Measurements from ENCODE around the gene PAPPA.

The PAPPA gene

DNA sequence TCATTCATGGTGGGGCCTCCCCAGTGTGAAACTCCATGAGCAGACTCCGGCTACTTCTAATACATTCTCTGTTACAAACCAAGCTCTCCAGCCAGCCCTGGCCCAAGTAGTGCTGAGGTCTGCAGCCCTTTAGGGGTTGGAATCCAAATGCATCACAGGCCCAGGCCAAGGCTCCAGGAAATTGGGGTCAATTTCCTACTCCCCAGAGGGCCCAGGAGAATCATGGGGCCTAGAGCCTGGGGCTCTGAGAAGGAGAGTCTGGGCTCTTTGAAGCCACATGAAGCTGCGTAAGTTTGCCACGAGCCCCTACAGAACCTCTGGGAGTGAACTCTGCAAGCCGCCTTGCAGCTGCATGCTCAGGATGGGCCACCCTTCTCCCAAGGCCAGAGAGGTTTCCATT lies 206.4 kb downstream of the PAPPA start:
- no peak for DNase-seq

DNA sequence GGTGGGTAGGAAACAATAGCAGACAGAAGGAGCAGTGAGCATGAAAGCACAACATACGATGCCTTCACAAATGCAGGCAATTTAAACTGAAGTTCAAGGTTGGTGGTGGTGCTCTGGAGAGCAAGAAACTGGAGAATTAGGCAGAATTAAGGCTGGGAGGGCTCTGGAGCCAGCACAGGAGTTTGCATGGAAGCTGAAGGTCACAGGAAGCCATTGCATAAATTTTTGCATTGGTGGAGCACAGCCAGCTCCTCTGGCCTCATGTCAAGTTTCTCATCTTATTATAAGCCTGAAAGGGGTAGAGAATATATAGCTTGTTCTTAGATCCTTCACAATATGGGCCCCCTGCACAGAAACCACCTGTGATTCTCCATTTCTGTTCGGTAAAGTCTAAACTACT lies 207.4 kb downstream of the PAPPA start:
- no peak for DNase-seq

DNA sequence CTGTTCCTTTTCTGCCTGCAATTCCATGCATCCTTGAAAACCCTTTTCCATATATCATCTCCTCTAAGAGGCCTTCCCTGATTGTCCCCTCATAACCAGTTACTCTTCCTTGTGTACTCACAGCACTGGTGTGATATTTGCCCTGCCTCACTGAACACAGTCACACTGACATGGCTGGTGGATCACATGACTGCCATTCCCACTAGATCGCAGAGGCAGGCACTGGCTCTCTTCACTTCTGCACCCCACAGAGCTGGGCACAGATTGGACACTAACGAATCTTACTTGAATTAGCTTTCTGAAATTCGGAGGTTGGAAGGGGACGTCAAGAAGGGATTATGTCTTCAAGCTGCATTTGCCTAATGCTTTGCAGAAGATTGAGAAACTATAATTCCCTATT lies 208.0 kb downstream of the PAPPA start:
- DNase-seq, result no peak

DNA sequence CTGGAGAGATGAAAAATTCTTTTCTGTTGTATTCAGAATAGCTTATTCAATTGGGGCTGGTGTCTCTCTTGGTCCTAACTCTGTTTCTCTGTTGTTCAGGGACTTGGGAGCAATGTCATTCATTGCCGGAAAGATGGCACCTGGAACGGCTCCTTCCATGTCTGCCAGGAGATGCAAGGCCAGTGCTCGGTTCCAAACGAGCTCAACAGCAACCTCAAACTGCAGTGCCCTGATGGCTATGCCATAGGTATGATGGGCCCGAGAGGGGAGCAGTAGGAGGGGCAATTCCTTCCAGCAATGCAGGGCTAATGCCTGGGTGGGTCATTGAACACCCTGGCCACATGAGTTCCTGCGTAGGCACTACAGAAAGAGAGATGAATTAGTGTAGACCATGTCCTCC lies 208.9 kb downstream of the PAPPA start:
- DNase-seq, result no peak

DNA sequence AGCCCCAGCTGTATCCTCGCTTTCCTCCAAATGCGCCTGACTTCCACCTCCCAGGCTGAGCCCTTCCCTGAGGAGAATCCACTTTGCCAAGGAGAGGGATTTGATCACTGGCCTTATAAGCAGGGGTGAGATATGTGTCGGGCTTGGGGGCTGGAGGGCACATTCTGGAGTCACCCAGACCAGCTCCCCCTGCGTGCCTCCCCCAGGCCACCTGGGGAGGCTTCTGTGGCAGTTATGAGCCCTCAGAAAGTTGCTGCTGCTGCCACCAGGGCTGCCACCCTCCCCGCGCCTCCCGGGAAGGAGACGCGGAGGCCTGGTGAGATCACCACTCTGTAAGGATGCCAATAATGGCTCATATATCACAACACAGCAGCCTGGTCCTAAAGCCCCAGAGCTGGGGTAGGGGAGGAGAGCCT lies 211.5 kb downstream of the PAPPA start:
- no peak for DNase-seq

DNA sequence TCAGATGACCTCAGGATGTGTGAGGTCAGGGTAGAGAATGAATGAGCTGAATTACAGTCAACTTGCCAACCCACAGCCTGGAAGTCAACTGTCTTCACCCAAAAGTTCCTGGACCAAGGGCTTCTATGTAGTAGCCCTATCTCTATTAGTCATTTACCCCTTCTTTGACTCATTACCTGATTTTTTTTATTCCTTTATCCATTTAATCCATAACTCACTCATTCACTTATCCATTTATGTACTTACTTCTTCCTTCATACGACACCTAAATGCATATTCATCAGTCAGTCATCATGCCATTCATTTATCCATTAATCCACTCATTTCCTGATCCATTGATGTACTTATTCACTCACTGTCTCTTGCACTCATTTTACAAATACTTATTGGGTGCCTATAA lies 212.7 kb downstream of the PAPPA start:
- no peak for DNase-seq

DNA sequence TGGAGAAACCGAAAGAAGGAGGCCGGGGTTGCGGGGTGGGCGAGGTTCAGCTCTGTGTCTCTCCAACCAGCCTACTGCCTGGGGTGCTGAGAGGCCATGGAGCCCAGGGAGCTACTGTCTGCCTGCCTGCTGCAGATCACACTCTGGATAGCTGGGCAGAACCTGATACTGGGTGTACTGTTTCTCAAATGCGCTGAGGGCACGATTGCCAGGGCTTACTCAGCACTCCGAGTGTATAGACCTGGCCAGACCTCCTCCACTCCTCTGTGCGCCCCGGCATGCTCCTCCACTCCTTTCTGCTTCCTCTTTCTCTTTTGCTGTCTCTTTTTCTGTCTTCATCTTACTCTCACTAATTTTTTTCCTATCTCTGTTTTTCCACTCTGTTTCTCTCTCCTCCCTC lies 215.1 kb downstream of the PAPPA start:
- DNase-seq, result no peak

DNA sequence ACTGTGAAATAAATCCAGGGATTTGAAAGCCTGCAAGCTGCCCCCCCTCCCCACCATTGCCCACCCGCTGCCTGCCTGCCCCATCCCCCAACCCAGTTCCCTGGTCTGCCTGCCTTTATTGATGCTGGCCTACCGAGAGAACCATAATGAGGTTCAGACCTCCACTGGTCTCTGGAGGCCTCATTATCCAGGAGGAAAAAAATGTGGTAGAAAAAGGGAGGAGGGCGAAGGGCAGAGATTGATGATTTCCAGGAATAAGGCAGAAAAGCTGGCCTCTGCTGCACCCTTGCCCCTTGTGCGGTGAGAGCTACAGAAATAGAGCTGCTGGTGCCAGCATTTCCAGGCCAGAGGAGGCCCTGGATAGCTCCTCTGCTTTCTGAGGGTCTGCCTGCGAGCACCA lies 216.1 kb downstream of the PAPPA start:
- no peak for DNase-seq

DNA sequence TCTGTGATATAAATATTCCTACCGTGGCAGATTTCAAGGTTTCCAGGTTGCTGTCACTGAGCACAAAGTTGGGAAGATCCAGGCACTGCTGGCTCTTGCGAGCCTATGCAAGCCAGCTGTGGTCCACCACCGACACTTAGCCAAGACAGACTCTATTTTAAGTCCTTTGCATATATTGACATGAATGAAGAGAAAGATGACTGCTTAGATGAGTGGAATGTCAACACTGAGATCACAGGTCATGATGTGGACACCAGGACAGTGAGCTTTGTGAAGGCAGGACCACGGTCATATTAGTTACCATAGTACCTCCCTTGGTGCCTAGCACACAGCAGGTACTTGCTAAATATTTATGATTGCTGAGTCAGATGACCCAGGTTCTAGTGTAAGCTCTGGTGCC lies 217.0 kb downstream of the PAPPA start:
- no peak for DNase-seq

DNA sequence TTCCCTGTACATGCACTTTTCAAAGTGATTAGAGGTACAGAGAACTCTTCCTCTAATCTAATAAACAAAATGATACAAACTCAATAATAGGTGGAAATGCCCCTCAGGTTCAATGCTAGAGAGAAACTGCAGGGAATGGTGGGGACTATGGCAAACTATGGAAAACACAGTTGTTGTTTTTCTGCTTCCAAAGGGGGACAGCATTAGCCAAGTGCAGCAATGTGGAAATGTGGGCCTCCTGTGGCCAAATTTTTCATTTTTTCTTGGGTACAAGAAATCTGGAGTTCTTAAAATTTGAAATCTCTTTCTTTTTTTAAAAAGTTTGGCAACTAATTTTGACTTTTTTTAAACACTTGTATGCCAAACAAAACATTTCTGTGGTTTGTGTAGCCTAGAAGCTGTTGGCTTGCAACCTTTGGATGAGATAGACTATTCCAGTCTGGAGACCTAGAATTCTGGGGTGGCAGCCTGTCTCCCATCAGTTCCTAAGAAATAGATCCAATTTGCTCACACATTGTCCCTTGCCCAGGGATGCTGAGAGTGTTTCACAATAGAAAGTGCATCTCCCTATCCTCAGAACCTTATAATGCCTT lies 218.6 kb downstream of the PAPPA start:
- no peak for DNase-seq

DNA sequence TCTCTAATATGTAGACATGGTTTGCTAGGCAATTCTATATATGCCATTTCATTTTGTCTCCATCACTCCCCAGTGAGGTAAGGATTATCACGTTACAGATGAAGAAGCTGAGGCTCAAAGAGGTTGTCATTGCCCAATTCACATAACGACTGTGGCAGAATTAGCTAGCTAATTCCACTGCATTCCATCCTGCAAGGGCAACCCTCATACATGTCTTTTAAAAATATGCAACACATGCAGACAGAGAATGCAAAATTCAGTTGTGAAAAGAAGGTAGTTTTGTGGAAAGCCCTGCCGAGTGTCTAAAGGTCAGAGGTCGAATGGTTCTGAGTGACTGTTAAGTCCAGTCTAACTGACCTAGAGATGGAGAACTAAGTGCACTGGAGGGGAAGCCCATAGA lies 219.2 kb downstream of the PAPPA start:
- no peak for DNase-seq

DNA sequence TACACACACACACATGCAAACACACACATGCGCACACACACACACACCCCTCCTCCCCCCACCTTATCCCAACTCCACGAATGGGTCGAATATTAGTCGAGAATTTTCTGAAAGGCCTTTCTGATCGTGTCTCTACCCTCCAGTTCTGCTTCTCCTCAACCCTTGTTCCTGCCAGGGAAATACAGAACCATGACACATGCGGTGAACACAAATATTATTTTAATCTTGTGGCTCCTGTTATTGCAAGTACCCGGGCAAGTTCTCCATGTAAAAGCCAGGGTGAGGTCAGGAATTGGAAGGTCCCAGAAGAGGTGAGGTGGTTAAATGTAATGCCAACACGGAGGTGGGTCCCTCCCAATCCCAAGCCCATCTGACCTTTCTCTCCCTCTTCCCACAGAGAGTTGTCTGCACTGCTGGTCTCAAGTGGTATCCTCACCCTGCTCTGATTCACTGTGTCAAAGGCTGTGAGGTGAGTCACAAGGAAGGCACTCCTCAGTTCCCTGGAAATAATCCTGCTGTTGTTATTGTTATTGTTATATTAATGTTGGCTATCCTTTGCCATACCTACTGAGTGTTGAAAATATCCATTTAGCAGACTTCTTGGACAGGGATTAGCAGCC lies 223.7 kb downstream of the PAPPA start:
- no peak for DNase-seq

DNA sequence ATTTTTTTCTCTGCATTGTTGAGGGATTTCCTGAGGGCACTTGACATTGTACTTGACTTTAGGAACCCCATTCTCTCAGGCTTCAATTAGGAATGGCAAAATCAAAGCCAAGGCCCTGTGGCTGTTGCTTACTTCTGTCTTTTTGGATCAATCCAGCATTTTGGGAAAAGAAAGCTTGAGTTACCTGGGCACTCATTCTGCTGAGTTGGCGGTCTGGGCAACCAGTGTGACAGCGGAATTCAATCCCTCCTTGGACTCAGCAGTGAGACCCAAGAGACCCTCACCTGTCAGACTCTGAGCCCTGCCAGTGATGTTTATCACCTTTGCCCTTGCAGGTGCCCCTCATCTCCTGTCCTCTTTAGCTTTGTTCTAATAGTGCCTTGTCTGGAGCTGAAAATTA lies 225.3 kb downstream of the PAPPA start:
- no peak for DNase-seq

DNA sequence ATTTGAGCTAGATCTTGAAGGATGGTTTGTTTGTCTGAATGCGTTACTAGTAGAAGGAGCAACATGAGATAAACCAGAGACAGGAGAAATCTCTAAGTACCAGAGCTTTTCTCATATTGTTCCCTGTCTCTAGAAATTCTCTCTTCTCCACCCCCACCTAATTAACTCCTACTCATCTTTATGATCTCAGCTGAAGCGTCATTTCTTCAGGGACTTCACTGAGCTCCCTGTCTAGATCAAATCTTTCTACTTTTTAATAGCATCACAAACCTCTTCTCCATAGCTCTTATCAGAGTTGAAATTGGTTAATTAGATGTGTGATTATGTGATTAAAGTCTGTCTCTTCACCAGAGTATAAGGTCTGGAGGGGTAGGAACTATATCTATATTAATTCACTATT lies 226.2 kb downstream of the PAPPA start:
- no peak for DNase-seq

DNA sequence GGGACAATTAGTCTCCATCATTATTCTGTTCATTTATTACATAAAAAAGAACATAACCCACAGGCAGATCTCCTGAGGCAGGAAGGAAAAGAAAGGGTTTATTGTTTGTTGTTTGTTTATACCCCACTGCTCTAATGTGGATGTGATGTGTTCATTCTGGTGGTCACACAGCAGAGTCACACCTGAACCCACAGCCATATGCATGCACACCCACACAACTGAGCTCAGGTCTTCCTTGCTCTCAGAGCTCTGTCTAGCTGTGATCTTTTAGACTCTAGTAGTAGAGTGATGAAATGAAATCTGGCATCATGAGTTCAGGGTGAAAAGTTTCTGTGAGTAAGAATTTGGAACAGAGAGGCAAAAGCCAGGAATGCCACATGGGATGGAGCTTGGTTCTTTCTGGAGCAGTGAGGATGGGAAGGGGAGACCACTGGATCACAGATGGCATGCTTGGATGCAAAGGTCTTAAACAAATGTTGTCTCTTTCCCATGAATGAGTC lies 227.0 kb downstream of the PAPPA start:
- DNase-seq, result no peak

DNA sequence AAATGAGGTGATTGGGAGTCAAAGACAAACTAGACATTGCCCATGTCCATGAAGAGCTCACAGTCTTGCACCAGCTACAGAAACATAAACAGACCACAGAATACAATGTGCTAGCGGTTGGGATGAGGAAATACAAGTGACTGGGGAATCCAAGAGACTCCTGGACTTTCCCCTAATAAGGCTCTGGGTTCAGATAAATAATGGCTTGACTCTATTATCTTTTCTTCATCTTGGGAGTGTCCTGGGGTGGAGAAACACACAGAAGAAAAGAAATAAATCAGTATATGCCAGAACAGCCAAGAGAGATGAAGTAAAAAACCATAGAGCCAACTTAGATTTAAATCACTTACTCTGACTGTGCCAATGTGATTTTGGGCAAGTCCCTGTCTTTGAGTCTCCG lies 227.8 kb downstream of the PAPPA start:
- DNase-seq, result no peak

DNA sequence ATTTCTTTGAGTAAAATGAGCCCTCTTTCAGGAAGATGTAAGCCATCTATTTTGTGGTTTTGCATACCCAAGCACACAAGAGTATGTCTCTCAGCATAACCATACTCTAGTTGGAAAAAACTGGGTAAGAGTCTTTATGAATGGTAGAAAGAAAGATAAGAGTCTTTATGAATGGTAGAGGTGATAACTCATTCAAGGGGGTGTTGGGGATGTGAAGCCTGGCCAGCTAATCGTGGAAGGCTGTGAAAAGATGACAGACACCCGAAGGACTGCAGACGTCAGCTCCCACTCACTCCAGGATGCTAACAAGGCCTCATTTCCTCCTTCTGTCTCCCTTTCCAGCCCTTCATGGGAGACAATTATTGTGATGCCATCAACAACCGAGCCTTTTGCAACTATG lies 228.5 kb downstream of the PAPPA start:
- DNase-seq, result no peak

DNA sequence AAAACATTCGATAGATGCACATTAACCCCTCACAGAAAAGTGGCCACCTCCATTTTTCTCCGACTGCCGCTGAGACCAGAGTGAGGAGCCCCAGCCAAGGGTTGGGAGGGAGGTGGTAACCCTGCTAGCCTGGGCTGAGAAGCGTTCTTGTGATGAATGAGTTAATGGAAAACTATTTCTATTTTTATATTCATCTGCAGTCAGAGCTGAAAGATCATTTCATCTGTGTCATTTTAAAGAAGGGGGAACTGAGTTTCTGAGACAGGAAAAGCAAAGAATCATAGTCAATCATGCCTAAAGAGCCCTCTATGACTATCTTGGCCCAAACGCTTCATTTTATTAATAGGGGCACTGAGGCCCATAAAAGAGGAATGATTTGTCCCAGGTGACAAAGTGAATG lies 229.5 kb downstream of the PAPPA start:
- no peak for DNase-seq

DNA sequence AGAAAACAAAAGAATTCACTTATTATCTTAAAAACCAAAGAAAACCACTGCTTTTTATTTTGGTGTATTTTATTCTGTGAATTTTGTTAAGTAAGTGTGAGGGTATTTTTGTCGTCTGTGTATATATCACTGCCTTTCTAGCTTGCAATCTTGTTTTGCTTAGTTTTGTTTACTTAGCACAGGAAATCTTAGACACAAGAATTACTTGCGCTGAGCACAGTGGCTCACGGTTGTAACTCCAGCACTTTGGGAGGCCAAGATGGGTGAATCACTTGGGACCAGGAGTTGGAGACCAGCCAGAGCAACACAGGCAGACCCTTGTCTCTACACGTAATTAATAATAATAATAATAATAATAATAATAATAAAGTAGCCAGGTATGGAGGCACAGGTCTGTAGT lies 230.3 kb downstream of the PAPPA start:
- no peak for DNase-seq

DNA sequence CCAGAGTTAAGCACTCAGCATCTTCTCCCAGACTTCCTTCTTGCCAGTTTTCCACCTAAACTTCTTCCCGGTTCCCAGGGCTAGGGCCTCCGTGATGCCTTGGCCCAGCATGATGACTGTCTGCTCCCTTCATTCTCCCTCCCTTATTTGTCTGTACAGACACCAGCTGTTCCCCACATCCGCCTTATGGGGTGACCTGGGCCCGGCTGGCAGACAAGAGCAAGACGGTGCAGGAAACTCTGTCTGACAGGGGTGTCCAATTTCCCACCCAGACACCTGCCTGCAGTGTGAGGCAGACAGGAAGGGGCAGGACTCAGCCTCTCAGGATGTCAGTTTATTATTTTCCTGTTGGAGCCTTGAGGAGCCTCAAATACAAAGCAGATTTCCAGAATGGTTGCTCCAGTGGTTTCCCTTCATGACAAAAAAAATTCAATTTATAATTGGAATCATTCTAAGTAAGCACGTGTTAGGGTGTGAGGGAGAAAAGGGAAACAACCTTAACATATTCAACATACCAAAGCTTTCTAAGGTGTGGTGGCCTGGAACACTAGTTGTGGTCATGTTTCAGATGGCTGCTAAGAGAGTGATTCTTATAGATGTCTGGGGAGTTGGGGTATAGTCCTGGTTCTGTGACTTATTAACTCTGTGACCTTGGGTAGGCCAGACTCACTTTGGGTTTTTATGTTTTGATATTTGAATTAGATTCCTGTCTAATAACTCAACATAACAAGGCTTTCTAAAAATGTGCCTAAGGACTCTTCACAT lies 234.5 kb downstream of the PAPPA start:
- DNase-seq, result no peak

DNA sequence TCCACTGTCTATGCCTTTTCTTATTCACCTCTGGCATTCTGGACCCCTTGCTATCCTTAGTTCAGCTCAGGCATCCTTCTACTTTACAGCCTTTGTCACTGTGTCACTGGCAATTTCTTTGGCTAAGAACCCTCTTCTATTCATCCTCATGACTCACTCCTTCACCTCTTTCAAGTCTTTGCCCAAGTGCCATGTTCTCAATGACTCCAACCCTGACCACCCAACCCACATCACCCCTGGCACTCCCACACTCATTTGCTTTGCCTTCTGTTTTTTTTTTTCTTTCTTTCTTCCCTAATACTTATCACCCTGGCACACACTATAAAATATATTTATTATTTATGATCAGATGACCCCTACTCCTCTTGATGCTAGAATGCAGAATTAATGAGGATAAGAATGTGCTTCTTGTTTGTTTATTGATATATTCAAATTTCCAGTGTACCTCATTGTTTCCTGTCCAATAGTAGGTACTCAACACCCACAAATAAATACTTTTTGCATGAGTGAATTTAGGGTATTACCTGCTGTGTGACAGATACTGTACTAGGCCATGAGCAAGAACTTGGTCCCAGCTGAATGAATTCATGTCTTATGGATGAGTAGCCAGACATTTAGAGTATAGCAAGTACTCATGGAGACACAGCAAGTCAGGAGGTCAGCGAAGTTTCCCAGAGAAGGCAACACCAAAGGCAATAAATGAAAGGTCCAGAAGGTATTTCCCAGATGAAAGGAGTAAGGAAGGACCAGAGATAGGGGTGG lies 236.1 kb downstream of the PAPPA start:
- no peak for DNase-seq

DNA sequence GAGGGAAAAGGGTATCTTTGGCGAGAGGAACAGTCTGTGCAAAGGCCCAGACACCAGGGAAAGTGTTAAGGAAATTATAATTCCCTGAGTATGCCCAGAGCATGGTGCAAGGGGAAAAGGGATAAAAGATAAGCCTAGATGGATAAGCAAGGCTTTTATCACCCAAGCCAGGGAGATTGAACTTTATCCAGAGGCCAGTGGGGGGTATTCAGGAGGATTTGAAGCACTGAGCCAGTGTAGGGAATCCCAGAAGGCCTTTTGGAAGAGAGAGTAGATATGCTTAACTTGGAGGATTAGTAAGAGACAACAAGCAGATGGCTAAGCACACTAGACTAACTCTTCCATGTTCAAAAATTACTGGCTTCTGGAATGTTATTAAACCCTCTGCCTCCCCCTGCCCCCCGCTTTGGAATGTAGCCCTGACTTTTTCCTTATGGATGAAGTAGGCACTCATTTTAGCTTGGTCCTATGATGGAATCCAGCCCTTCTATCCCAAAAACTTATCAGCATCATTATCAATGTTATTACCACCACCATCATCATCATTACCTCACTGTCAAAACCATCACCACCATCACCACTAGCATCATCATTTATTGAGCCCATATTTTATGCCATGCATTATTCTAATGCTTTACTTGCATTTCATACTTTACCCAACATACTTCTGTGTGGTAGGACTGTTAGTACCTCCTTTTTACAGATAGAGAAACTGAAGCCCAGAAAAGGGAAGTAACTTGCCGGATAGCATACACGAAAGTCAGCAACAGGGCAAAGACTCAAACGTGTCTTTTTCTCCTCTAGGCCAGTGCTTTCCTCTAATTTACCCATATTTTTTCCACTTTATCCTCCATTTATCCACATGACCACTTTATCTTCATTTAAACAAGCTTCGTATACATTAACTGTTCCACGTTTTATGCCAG lies 237.0 kb downstream of the PAPPA start:
- no peak for DNase-seq

Data from activated CD8-positive, alpha-beta memory T cell treated with anti-CD3 and anti-CD28 coated beads, Interleukin-2, amount 50 U/mL, for 4 hours (primary cell).